H1 (cell line): ENCODE measurements around the gene TLE3. TPM values are rescaled to one million over a fixed set of nuclear protein-coding genes. Genes with fewer than 3 reads are reported as not detected.
A peak's percentile ranks its signal among the peaks of the same experiment; 100 is the strongest.

Source experiments
- CTCF ChIA-PET: fragments of 300-600 bp; sonication (Branson Sonifier 250); formaldehyde crosslinking; loops from one replicate; lab custom pipeline; 2021; ENCODE audit not compliant: partially characterized antibody; lab: Charles Lee
- POLR2A ChIA-PET: fragments of 300-600 bp; sonication (Branson Sonifier 250); formaldehyde crosslinking; loops from one replicate; lab custom pipeline; 2021; ENCODE audit warnings: inconsistent platforms; ENCODE audit not compliant: partially characterized antibody; lab: Charles Lee
- DNase-seq, 2 experiments: peaks; one replicate each; pipeline versions ENCODE4 v3.0.0 to v3.0.0-alpha.2; 2010 to 2022; ENCODE audit warnings: low spot score in 2 of 2, low read depth in 1 of 2, mixed read lengths in 1 of 2
- FAIRE-seq: peaks from 2 replicates; lab custom pipeline; 2011; peaks lifted over from hg19 to GRCh38; lab: Jason Lieb, UNC
- H2AFZ ChIP-seq: 2 replicates; pipeline ENCODE4 v1.8.1; 2012; ENCODE audit warnings: low read length, inconsistent platforms
- H2AK5ac ChIP-seq: 2 replicates; pipeline ENCODE4 v1.6.1; 2013; ENCODE audit warnings: low read depth, low read length
- H2BK120ac ChIP-seq: replicated peaks from 2 replicates; pipeline ENCODE3; 2013; ENCODE audit warnings: low read depth, low read length, inconsistent platforms
- H2BK12ac ChIP-seq: 2 replicates; pipeline ENCODE4 v1.6.1; 2013; ENCODE audit warnings: low read depth, low read length
- H2BK15ac ChIP-seq: 2 replicates; pipeline ENCODE4 v1.6.1; 2013; ENCODE audit warnings: low read length
- H2BK20ac ChIP-seq: 2 replicates; pipeline ENCODE4 v1.6.1; 2013; ENCODE audit warnings: low read length
- H2BK5ac ChIP-seq: 2 replicates; pipeline ENCODE4 v1.6.1; 2013; ENCODE audit warnings: low read depth, low read length
- H3K14ac ChIP-seq: 2 replicates; pipeline ENCODE4 v1.6.1; 2013; ENCODE audit warnings: inconsistent platforms; ENCODE audit not compliant: insufficient read length
- H3K18ac ChIP-seq: 2 replicates; pipeline ENCODE4 v1.6.1; 2013; ENCODE audit warnings: low read length; ENCODE audit errors: extremely low read depth
- H3K23ac ChIP-seq: 2 replicates; pipeline ENCODE4 v1.6.1; 2013; ENCODE audit warnings: inconsistent platforms; ENCODE audit not compliant: insufficient read length
- H3K23me2 ChIP-seq: 2 replicates; pipeline ENCODE4 v1.6.1; 2013; ENCODE audit warnings: low read depth, low read length
- H3K27ac ChIP-seq: 2 replicates; pipeline ENCODE4 v1.6.1; 2011; ENCODE audit warnings: low read depth, low read length, inconsistent platforms
- H3K27me3 ChIP-seq, 4 experiments: replicated peaks in 1 of 4; 1 replicate in 1 of 4; 2 replicates in 3 of 4; pipeline versions ENCODE4 v1.6.1 to v1.8.1; 2011 to 2013; ENCODE audit warnings: low read length in 3 of 4, mild to moderate bottlenecking in 3 of 4, inconsistent platforms in 2 of 4, mixed read lengths in 2 of 4, moderate library complexity in 1 of 4; ENCODE audit not compliant: control insufficient read depth in 3 of 4, insufficient read depth in 3 of 4; ENCODE audit errors: extremely low read depth in 1 of 4
- H3K36me3 ChIP-seq, 4 experiments: 2 replicates each; pipeline versions ENCODE4 v1.6.1 to v1.8.1; 2011 to 2013; ENCODE audit warnings: mild to moderate bottlenecking in 4 of 4, low read length in 3 of 4, moderate library complexity in 2 of 4, control low read depth in 1 of 4, inconsistent platforms in 1 of 4; ENCODE audit not compliant: insufficient read depth in 4 of 4, control insufficient read depth in 2 of 4
- H3K4ac ChIP-seq: replicated peaks from 2 replicates; pipeline ENCODE3; 2013; ENCODE audit warnings: low read length, low read depth, mixed read lengths, inconsistent platforms; ENCODE audit not compliant: insufficient read length
- H3K4me1 ChIP-seq, 4 experiments: replicated peaks in 1 of 4; 1 replicate in 1 of 4; 2 replicates in 3 of 4; pipeline versions ENCODE4 v1.6.1 to v1.8.1; 2011 to 2013; ENCODE audit warnings: low read length in 3 of 4, inconsistent platforms in 2 of 4, mixed read lengths in 1 of 4; ENCODE audit not compliant: insufficient read depth in 4 of 4, control insufficient read depth in 3 of 4
- H3K4me2 ChIP-seq, 2 experiments: 2 replicates each; pipeline versions ENCODE4 v1.6.1 to v1.8.1; 2011 to 2013; ENCODE audit warnings: low read depth in 2 of 2, low read length in 2 of 2, control low read depth in 1 of 2, inconsistent platforms in 1 of 2, mild to moderate bottlenecking in 1 of 2; ENCODE audit not compliant: insufficient read depth in 1 of 2
- H3K4me3 ChIP-seq, 4 experiments: fragments of 200-600, 300-600 bp in 1 of 4; sonication (generic), shearing (Covaris generic), sonication (Bioruptor Twin) in 1 of 4; 2 replicates each; pipeline versions ENCODE4 v1.5.1 to v1.8.1; 2011 to 2016; ENCODE audit warnings: low read length in 4 of 4, low read depth in 3 of 4, control low read depth in 2 of 4, inconsistent platforms in 2 of 4, mild to moderate bottlenecking in 2 of 4, mixed read lengths in 1 of 4, moderate library complexity in 1 of 4; ENCODE audit not compliant: insufficient read depth in 2 of 4; ENCODE audit errors: extremely low read depth in 1 of 4
- H3K56ac ChIP-seq: replicated peaks from 2 replicates; pipeline ENCODE3; 2013; ENCODE audit warnings: low read depth, mild to moderate bottlenecking, mixed read lengths, low read length, inconsistent platforms; ENCODE audit not compliant: insufficient read length
- H3K79me1 ChIP-seq: 2 replicates; pipeline ENCODE4 v1.6.1; 2013; ENCODE audit warnings: low read depth, low read length, control low read depth
- H3K79me2 ChIP-seq, 2 experiments: 2 replicates each; pipeline versions ENCODE4 v1.6.1 to v1.8.1; 2012 to 2013; ENCODE audit warnings: low read length in 2 of 2, mild to moderate bottlenecking in 2 of 2, inconsistent platforms in 1 of 2; ENCODE audit not compliant: insufficient read depth in 2 of 2, control insufficient read depth in 1 of 2
- H3K9ac ChIP-seq, 4 experiments: replicated peaks in 1 of 4; 1 replicate in 1 of 4; 2 replicates in 3 of 4; pipeline versions ENCODE4 v1.6.1 to v1.8.1; 2011 to 2013; ENCODE audit warnings: low read depth in 3 of 4, low read length in 3 of 4, control low read depth in 2 of 4, mild to moderate bottlenecking in 2 of 4, moderate library complexity in 2 of 4, inconsistent platforms in 1 of 4; ENCODE audit errors: extremely low read depth in 1 of 4
- H3K9me3 ChIP-seq, 2 experiments: 2 replicates each; pipeline versions ENCODE4 v1.6.1 to v1.8.1; 2012 to 2013; ENCODE audit warnings: mild to moderate bottlenecking in 2 of 2, moderate library complexity in 2 of 2, control low read depth in 1 of 2, inconsistent platforms in 1 of 2, low read depth in 1 of 2, low read length in 1 of 2, mixed read lengths in 1 of 2; ENCODE audit not compliant: insufficient read depth in 2 of 2
- H4K20me1 ChIP-seq, 2 experiments: replicated peaks in 1 of 2; 2 replicates each; pipeline versions ENCODE3 to v1.8.1; 2011 to 2013; ENCODE audit warnings: inconsistent platforms in 2 of 2, low read length in 2 of 2, mild to moderate bottlenecking in 1 of 2; ENCODE audit not compliant: insufficient read depth in 2 of 2, control insufficient read depth in 1 of 2
- H4K5ac ChIP-seq: 2 replicates; pipeline ENCODE4 v1.6.1; 2013; ENCODE audit warnings: low read length, low read depth, mixed read lengths, inconsistent platforms; ENCODE audit not compliant: insufficient read length
- H4K8ac ChIP-seq: 2 replicates; pipeline ENCODE4 v1.8.0; 2013; ENCODE audit warnings: mild to moderate bottlenecking, moderate library complexity, low read length, inconsistent platforms; ENCODE audit not compliant: insufficient read depth; ENCODE audit errors: extremely low read depth
- H4K91ac ChIP-seq: replicated peaks from 2 replicates; pipeline ENCODE3; 2013; ENCODE audit warnings: low read length, mixed read lengths, inconsistent platforms; ENCODE audit not compliant: insufficient read length
- RAD21 ChIP-seq, 2 experiments: IDR thresholded peaks in 1 of 2; conservative IDR thresholded peaks in 1 of 2; 2 replicates each; pipeline ENCODE4 v1.6.1; 2011; ENCODE audit warnings: low read depth in 2 of 2, low read length in 2 of 2, improper control_type of control experiment in 1 of 2, inconsistent platforms in 1 of 2, mild to moderate bottlenecking in 1 of 2, moderate library complexity in 1 of 2
- WGBS, 2 experiments: shearing (Covaris generic) in 1 of 2; methylation state at CpG; one replicate each; pipeline versions ENCODE4 v1.1.6 to v1.1.7; 2013 to 2015; ENCODE audit warnings: low lambda C conversion rate in 2 of 2, mixed read lengths in 2 of 2, inconsistent platforms in 1 of 2, low coverage in 1 of 2, missing lambda C conversion rate in 1 of 2; ENCODE audit not compliant: insufficient replicate concordance in 2 of 2, insufficient coverage in 1 of 2, insufficient read length in 1 of 2; ENCODE audit errors: extremely low coverage in 1 of 2, missing lambda C conversion rate in 1 of 2; 5-methylcytosine and 5-hydroxymethylcytosine counted together
- polyA plus RNA-seq, 7 experiments: library from polyadenylated mRNA; depleted of rRNA in 3 of 7; stranded (reverse) in 5 of 7; unstranded in 2 of 7; fragments of >200 nt in 5 of 7; fragments of 200-250 nt in 2 of 7; gene quantifications; 1 replicate in 5 of 7; 2 replicates in 1 of 7; 4 replicates in 1 of 7; pipeline versions ENCODE4 v1.2.1 to v1.2.3, GENCODE V29; 2011 to 2013; ENCODE audit warnings: missing spikeins in 2 of 7, mixed read lengths in 2 of 7
- total RNA-seq: library from RNA; stranded (reverse); fragmentation: NEBNext Ultra II Directional; extraction: Animal tissue kit (Norgen Biotek cat#: 25700); gene quantifications from 2 replicates; pipeline ENCODE4 v1.2.1, GENCODE V29; 2021

The TLE3 gene
- total and polyA plus RNA-seq, 2 of the 8 experiments (the other 6 are each of a cell fraction or from before 2014, with no cell fraction given), result 25.1 to 61.2 TPM

GRCh38 chr15:70103880-70104626 lies 6.3 kb upstream of the TLE3 start:
- Histone ChIP-seq H2BK5ac (no peak overlapping the region), H3K36me3 (no peaks in the 10 kb centered on the region), H3K79me1 (no peaks in the 10 kb centered on the region), H2BK20ac (no peak overlapping the region), H4K20me1 (no peaks in the 10 kb centered on the region), H3K27me3 (peaks cover 0 to 18% (median 16%) of the 10 kb centered on the region in 4 experiments; a peak in 6 of 7 replicates), H3K23ac (no peak overlapping the region), H3K14ac (no peak overlapping the region), H4K8ac (no peak overlapping the region; the same call in 1 of the 2 replicates), H3K4me3 (no peak overlapping the region), H3K23me2 (peaks cover 11% of the 10 kb centered on the region; the same call in 1 of the 2 replicates), H3K27ac (no peak overlapping the region), H4K91ac (no peak overlapping the region), H3K9ac (no peak overlapping the region), H3K4me2 (no peak overlapping the region), H2BK15ac (no peak overlapping the region), H2BK120ac (no peak overlapping the region), H4K5ac (no peak overlapping the region), H3K79me2 (no peaks in the 10 kb centered on the region), H3K4me1 (peaks cover 2 to 7% (median 6%) of the 10 kb centered on the region in 4 experiments; a peak in 6 of 7 replicates), H3K56ac (no peak overlapping the region), H3K9me3 (no peaks in the 10 kb centered on the region), H2AK5ac (no peak overlapping the region), H3K4ac (no peak overlapping the region), H2AFZ (no peak overlapping the region), H2BK12ac (no peak overlapping the region), H3K18ac (no peak overlapping the region)
- ChIA-PET CTCF (interaction anchor here (0.6 to 4.1 kb wide), 11 partner anchors 7 to 272 kb away, joined by 3 to 16 read pairs (median 3); no protein-coding TSS in a partner anchor), POLR2A (interaction anchor here (1.7 to 12.8 kb wide), 4 partner anchors 8 to 36 kb away, joined by 4 to 151 read pairs (median 42); no protein-coding TSS in a partner anchor)
- DNase-seq, result no peak
- 74% methylated on average over 7 of the region's 7 CpGs; no CpG with 5 or more reads in 1 of the 2 experiments for WGBS, 2 experiments
- no peak for FAIRE-seq
- TF ChIP-seq RAD21 (IDR thresholded peaks at IDR 0.05 in 1 of 2, conservative IDR thresholded peaks at IDR 0.05 in 1 of 2; ENCODE audit: low read depth in 2 of 2, low read length in 2 of 2), result peak; percentile 4 to 10; a peak in 1 of 4 replicates
